Ascending aorta (tissue), 2 donors: ENCODE measurements around the gene RPS15. TPM values are rescaled to one million over a fixed set of nuclear protein-coding genes. Genes with fewer than 3 reads are reported as not detected.

Source experiments
- DNase-seq, 2 donors: peaks; one replicate each; pipeline ENCODE4 v3.0.0-alpha.2; 2019; ENCODE audit warnings: low spot score in 2 of 2
- H3K27ac ChIP-seq, 2 donors: fragments of 200-600 bp; sonication (generic); one replicate each; pipeline ENCODE4 v1.5.1; 2016 to 2017; ENCODE audit warnings: mild to moderate bottlenecking in 1 of 2
- H3K27me3 ChIP-seq: fragments of 200-600 bp; sonication (generic); one replicate; pipeline ENCODE4 v1.5.1; 2017
- H3K36me3 ChIP-seq, 2 donors: fragments of 200-600 bp; sonication (generic); one replicate each; pipeline ENCODE4 v1.5.1; 2016
- H3K4me1 ChIP-seq, 2 donors: fragments of 200-600 bp; sonication (generic); one replicate each; pipeline ENCODE4 v1.5.1; 2016 to 2017; ENCODE audit warnings: mild to moderate bottlenecking in 1 of 2
- H3K4me3 ChIP-seq, 2 donors: fragments of 200-600 bp; sonication (generic); one replicate each; pipeline ENCODE4 v1.5.1; 2016 to 2017; ENCODE audit warnings: mild to moderate bottlenecking in 1 of 2
- H3K9me3 ChIP-seq, 2 donors: fragments of 200-600 bp; sonication (generic); one replicate each; pipeline ENCODE4 v1.5.1; 2016
- CTCF ChIP-seq, 3 experiments: fragments of 200-600 bp in 2 of 3; fragments of 450-650 bp in 1 of 3; sonication (generic) in 2 of 3; IDR thresholded peaks; one replicate each; pipeline ENCODE4 v1.5.1; 2016 to 2019; ENCODE audit warnings: antibody characterized with exemption in 3 of 3, mild to moderate bottlenecking in 1 of 3, moderate library complexity in 1 of 3
- intact Hi-C: fragments of 100-400 bp; cut with DNase I; formaldehyde crosslinking; loops from one replicate; pipeline ENCODE4 v1.15.1; 2023
- total RNA-seq: library from RNA; depleted of rRNA; stranded (reverse); fragments of >200 nt; gene quantifications from one replicate; pipeline ENCODE4 v1.1.0, GENCODE V29; 2016

Gene RPS15
- total RNA-seq, 1 donor from 2014 or later: 3,111 TPM

GRCh38 chr19:1468274-1468820, 30.2 kb downstream of the RPS15 start:
- Histone ChIP-seq H3K36me3 (no peaks in the 10 kb centered on the region), H3K4me3 (peak overlapping the region; percentile 23 to 63), H3K4me1 (peaks cover 37 to 41% of the 10 kb centered on the region in 2 donors), H3K27me3 (peaks cover 66% of the 10 kb centered on the region), H3K9me3 (no peaks in the 10 kb centered on the region), H3K27ac (no peak overlapping the region)
- no peak for TF ChIP-seq CTCF (IDR thresholded peaks at IDR 0.05)
- intact Hi-C loops: no loop called here
- DNase-seq: no peak

GRCh38 chr19:1468821-1469254, 30.6 kb downstream of the RPS15 start:
- no peaks in the 10 kb centered on the region for H3K36me3 ChIP-seq
- no peak overlapping the region for H3K27ac ChIP-seq
- peaks cover 37 to 41% of the 10 kb centered on the region in 2 donors for H3K4me1 ChIP-seq
- H3K9me3 ChIP-seq: no peaks in the 10 kb centered on the region
- H3K4me3 ChIP-seq: peak overlapping the region; percentile 23 to 63
- H3K27me3 ChIP-seq: peaks cover 66% of the 10 kb centered on the region
- no peak for TF ChIP-seq CTCF (IDR thresholded peaks at IDR 0.05)
- DNase-seq: no peak
- intact Hi-C loops: no loop called here

GRCh38 chr19:1469255-1470054, 31.3 kb downstream of the RPS15 start:
- H3K9me3 ChIP-seq: no peaks in the 10 kb centered on the region
- H3K4me3 ChIP-seq: peak overlapping the region; percentile 23 to 63
- DNase-seq: no peak
- TF ChIP-seq CTCF (IDR thresholded peaks at IDR 0.05): no peak
- H3K4me1 ChIP-seq: peaks cover 37 to 41% of the 10 kb centered on the region in 2 donors
- peaks cover 66% of the 10 kb centered on the region for H3K27me3 ChIP-seq
- H3K36me3 ChIP-seq: peaks cover 0 to 1% of the 10 kb centered on the region in 2 donors
- H3K27ac ChIP-seq: no peak overlapping the region
- intact Hi-C loops: no loop called here

- Histone ChIP-seq H3K4me3 (peak overlapping the region; percentile 23 to 63), H3K27me3 (peaks cover 66% of the 10 kb centered on the region), H3K9me3 (no peaks in the 10 kb centered on the region), H3K27ac (no peak overlapping the region), H3K36me3 (peaks cover 4 to 6% of the 10 kb centered on the region in 2 donors), H3K4me1 (peaks cover 37 to 41% of the 10 kb centered on the region in 2 donors)
- intact Hi-C loops: no loop called here
- DNase-seq: no peak
- no peak for TF ChIP-seq CTCF (IDR thresholded peaks at IDR 0.05)
Measured at GRCh38 chr19:1470055-1470304, 31.8 kb downstream of the RPS15 start.

GRCh38 chr19:1470305-1471009, 32.3 kb downstream of the RPS15 start:
- no peak for DNase-seq
- Histone ChIP-seq H3K36me3 (peaks cover 6 to 11% of the 10 kb centered on the region in 2 donors), H3K27me3 (peaks cover 66% of the 10 kb centered on the region), H3K4me3 (peak overlapping the region; percentile 23 to 63), H3K4me1 (peaks cover 37 to 41% of the 10 kb centered on the region in 2 donors), H3K9me3 (no peaks in the 10 kb centered on the region), H3K27ac (no peak overlapping the region)
- no peak for TF ChIP-seq CTCF (IDR thresholded peaks at IDR 0.05)
- intact Hi-C loops: no loop called here
